Measurements from ENCODE around the gene RPS10.

The RPS10 gene

GRCh38 chr6:34463299-34463698 is 37.4 kb upstream of the RPS10 start:
- no peak overlapping the region for H3K4me3 ChIP-seq (ENCODE audit: low read depth in 1 of 2, low read length in 1 of 2)
- no peak for TF ChIP-seq CTCF (IDR thresholded peaks at IDR 0.05)
- H3K9me3 ChIP-seq, result no peaks in the 10 kb centered on the region
- H3K27ac ChIP-seq, result no peak overlapping the region
- peaks cover 55% of the 10 kb centered on the region for H3K27me3 ChIP-seq
- H3K4me1 ChIP-seq (ENCODE audit: control insufficient read depth in 1 of 2, insufficient read depth in 1 of 2, low read depth in 1 of 2, low read length in 1 of 2), result peaks cover 0 to 5% of the 10 kb centered on the region in 2 experiments
- H3K36me3 ChIP-seq, result no peaks in the 10 kb centered on the region

GRCh38 chr6:34462551-34462971 is 36.7 kb upstream of the RPS10 start:
- Histone ChIP-seq H3K27me3 (peaks cover 55% of the 10 kb centered on the region), H3K27ac (no peak overlapping the region), H3K36me3 (no peaks in the 10 kb centered on the region), H3K9me3 (no peaks in the 10 kb centered on the region), H3K4me3 (ENCODE audit: low read depth in 1 of 2, low read length in 1 of 2) (no peak overlapping the region), H3K4me1 (ENCODE audit: control insufficient read depth in 1 of 2, insufficient read depth in 1 of 2, low read depth in 1 of 2, low read length in 1 of 2) (peaks cover 0 to 5% of the 10 kb centered on the region in 2 experiments)
- TF ChIP-seq CTCF (IDR thresholded peaks at IDR 0.05), result no peak

DNA sequence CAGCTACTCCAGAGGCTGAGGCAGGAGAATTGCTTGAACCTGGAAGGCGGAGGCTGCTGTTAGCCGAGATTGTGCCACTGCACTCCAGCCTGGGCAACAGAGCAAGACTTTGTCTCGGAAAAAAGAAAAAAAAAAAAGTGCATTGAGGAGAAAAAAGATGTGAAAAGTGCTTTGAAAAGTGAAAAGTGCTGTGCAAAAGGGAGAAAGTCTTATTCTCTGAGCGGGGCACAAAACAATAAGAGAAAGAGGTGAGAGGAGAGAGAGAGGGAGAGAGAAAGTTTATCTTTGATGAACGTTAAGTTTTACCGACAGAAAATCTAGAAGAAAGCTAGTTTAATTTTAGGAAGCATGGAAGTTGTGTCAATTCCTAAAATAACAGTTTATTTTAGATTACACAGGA is 36.1 kb upstream of the RPS10 start:
- TF ChIP-seq CTCF (IDR thresholded peaks at IDR 0.05), result no peak
- Histone ChIP-seq H3K9me3 (no peaks in the 10 kb centered on the region), H3K4me1 (ENCODE audit: control insufficient read depth in 1 of 2, insufficient read depth in 1 of 2, low read depth in 1 of 2, low read length in 1 of 2) (peaks cover 0 to 5% of the 10 kb centered on the region in 2 experiments), H3K27ac (no peak overlapping the region), H3K36me3 (no peaks in the 10 kb centered on the region), H3K27me3 (peaks cover 52% of the 10 kb centered on the region), H3K4me3 (ENCODE audit: low read depth in 1 of 2, low read length in 1 of 2) (no peak overlapping the region)

GRCh38 chr6:34460796-34461507 is 35.1 kb upstream of the RPS10 start:
- Histone ChIP-seq H3K27me3 (peaks cover 42% of the 10 kb centered on the region), H3K4me3 (ENCODE audit: low read depth in 1 of 2, low read length in 1 of 2) (no peak overlapping the region), H3K27ac (no peak overlapping the region), H3K4me1 (ENCODE audit: control insufficient read depth in 1 of 2, insufficient read depth in 1 of 2, low read depth in 1 of 2, low read length in 1 of 2) (peaks cover 0 to 5% of the 10 kb centered on the region in 2 experiments), H3K9me3 (no peaks in the 10 kb centered on the region), H3K36me3 (no peaks in the 10 kb centered on the region)
- TF ChIP-seq CTCF (IDR thresholded peaks at IDR 0.05), result no peak

- Histone ChIP-seq H3K4me3 (ENCODE audit: low read depth in 1 of 2, low read length in 1 of 2) (no peak overlapping the region), H3K27me3 (peaks cover 32% of the 10 kb centered on the region), H3K27ac (no peak overlapping the region), H3K36me3 (no peaks in the 10 kb centered on the region), H3K9me3 (no peaks in the 10 kb centered on the region), H3K4me1 (ENCODE audit: control insufficient read depth in 1 of 2, insufficient read depth in 1 of 2, low read depth in 1 of 2, low read length in 1 of 2) (no peaks in the 10 kb centered on the region)
- peak; percentile 23 for TF ChIP-seq CTCF (IDR thresholded peaks at IDR 0.05)
Observed at GRCh38 chr6:34459899-34460593, 34.2 kb upstream of the RPS10 start.

All from neutrophil (primary cell).